PC-9 (cell line): Measurements from ENCODE around the gene COL8A2.

Source experiments
- CTCF ChIP-seq: fragments of 200-600 bp; sonication (generic); conservative IDR thresholded peaks from 2 replicates; pipeline ENCODE4 v1.6.1; 2017; ENCODE audit warnings: mixed run types, antibody characterized with exemption, mild to moderate bottlenecking, moderate library complexity
- EZH2 ChIP-seq: fragments of 200-600 bp; sonication (generic); IDR thresholded peaks from 2 replicates; pipeline ENCODE4 v1.8.0; 2017; ENCODE audit warnings: antibody characterized with exemption, low read depth

- no peak for TF ChIP-seq EZH2
- no peak for TF ChIP-seq CTCF
These were observed 16.7 kb downstream of the COL8A2 start for GRCh38 chr1:36108314-36108713.
